LNCAP (cell line): Measurements from ENCODE around the gene CYP2U1.

Experiments
- CTCF ChIP-seq: fragments of 450-650 bp; IDR thresholded peaks from 2 replicates; pipeline ENCODE4 v1.5.1; 2017; ENCODE audit warnings: mild to moderate bottlenecking

CYP2U1 gene

GRCh38 chr4:107896158-107896645 is 35.1 kb upstream of the CYP2U1 start:
- no peak for TF ChIP-seq CTCF

GRCh38 chr4:107896646-107897045 is 34.7 kb upstream of the CYP2U1 start:
- TF ChIP-seq CTCF, result no peak

- TF ChIP-seq CTCF, result no peak
Measured at GRCh38 chr4:107897823-107898222, 33.5 kb upstream of the CYP2U1 start.

- no peak for TF ChIP-seq CTCF
Measured at GRCh38 chr4:107900067-107900466, 31.3 kb upstream of the CYP2U1 start.

- TF ChIP-seq CTCF, result no peak
Measured at GRCh38 chr4:107900508-107900907, 30.8 kb upstream of the CYP2U1 start.

- TF ChIP-seq CTCF, result no peak
Measured at GRCh38 chr4:107901213-107901934, 30.0 kb upstream of the CYP2U1 start.

- TF ChIP-seq CTCF, result no peak
Measured at GRCh38 chr4:107902715-107903114, 28.6 kb upstream of the CYP2U1 start.
